ENCODE measurements around the gene SIRT5.
A peak's percentile ranks its signal among the peaks of the same experiment; 100 is the strongest.

The SIRT5 gene

GRCh38 chr6:13574571-13575376 lies at the start of gene SIRT5:
Gene SIRT5 (plus strand): TSS chr6:13574601. CDS start chr6:13584111, 9,510 bp downstream.
- DNase-seq: peak; percentile 87

DNA sequence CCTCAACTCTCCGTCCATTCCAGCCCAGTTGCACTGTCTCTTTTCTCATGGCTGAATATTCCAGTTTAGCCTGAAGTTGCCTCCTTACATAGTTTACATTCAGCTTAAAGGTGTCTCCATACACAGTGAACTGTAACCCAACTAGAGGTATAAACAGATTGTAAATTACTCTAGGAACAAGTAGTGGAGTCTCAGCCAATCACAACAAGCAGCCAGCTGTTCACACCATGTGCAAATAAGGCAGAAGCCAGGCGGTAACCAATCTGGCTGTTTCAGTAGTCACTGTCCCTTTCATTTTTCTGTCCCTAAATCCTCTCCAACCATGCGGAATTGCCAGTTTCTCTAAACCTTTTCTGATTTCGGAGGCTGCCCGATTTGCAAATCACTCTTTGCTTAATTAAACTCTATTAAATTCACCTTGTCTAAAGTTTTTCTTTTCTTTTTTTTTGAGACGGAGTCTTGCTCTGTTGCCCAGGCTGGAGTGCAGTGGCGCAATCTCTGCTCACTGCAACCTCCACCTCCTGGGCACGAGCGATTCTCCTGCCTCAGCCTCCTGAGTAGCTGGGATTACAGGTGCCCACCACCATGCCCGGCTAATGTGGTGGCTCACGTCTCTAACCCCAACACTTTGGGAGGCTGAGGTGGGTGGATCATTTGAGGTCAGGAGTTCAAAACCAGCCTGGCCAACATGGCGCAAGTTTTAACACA lies 49.4 kb upstream of the SIRT5 start:
- no peak for DNase-seq

DNA sequence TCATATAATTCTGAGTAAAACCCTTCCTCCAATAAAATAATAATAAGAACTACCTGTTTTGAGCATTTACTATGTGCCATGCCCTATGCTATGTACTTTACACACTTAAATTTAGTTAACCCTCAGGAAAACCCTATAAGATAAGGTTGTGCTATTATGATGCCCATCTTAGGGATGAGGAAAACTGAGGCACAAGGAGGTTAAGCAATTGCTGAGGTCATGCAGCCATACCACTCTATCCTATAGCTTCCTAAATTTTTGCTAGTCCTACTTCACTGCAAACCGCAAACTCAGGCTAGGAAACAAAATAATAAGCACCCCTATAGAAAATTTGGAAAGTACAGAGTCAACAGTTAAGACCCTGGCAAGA lies 48.1 kb upstream of the SIRT5 start:
- no peak for DNase-seq

GRCh38 chr6:13526727-13527670 lies 47.4 kb upstream of the SIRT5 start:
- peak; percentile 29 for DNase-seq

DNA sequence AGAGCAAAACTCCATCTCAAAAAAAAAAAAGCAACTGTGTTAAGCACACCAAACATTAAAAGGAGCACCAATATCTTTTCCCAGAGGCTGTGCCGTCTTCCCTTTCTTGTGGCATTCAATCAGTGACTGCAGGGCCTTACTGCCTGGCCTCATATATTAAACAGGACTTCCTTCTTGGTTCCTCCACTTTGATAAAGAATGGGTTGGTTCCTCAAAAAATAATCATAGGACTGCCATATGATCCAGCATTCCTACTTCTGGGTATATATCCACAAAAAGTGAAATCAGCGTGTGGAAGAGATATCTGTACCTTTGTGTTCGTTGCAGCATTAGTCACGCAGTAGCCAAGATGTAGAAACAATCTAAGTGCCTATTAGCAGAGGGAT lies 46.7 kb upstream of the SIRT5 start:
- no peak for DNase-seq

- no peak for DNase-seq
Observed at GRCh38 chr6:13528232-13528631, 46.2 kb upstream of the SIRT5 start.

DNA sequence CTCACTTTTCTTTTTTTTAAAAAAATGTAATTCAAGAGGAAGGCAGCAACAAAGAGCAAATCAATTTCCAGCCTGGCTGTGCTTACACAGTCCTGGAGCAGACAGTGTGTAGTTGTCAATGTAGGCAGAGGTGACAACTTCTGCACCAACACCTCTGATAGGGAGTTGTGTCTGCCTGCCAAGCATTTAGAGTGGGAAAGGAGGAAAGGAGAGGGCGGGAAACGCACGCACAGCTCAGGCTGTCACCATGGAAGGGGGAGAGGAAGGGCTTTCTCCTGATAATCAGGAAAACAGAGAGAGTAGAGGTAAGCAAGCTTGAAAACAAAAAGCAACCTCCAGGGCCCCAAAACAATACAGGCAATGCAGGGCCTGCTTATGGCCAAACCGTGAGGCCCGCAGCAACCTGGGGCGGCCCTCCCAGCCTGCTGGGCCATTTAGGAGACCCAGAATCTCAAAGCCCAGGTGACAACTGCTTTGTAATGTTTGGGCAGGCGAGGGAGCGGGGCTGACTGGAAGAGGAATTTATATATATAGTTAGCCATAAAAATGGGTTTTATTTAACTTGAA lies 45.5 kb upstream of the SIRT5 start:
- DNase-seq: no peak

DNA sequence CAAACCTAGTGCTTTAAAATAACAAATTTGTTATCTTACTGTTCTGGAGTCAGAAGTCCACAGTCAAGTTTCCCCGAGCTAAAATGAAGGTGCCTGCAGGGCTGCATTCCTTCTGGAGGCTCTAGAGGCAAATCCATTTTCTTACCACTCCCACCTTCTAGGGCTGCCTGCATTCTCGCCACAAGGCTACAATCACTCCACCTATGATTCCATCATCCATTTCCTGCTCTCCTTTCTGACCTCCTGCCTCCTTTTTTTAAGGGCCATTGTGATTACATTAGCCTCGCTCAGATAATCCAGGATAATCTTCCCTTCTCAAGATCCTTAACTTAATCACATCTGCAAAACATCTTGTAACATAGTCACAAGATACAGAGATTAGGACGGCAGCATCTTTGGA lies 42.4 kb upstream of the SIRT5 start:
- DNase-seq: no peak

DNA sequence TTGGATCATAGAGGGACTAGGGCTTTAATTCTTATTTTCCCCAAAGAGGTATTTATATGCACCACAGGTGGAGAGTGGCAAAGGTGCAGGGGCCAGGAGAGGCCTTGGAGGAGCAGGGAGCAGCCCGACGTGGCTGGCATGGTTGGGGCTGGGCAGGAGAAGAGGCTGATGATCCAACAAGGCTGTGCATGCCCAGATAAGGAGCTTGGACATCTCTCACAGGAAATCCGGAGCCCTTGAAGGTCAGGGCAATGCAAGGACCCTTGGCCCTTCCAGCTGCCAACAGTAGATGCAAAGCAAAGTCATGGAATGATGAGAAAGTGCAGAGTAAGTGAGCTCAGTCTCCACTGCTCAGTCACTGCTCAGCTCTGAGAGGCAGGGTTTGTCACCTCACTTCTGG lies 39.9 kb upstream of the SIRT5 start:
- no peak for DNase-seq

- DNase-seq: no peak
Observed at GRCh38 chr6:13535306-13535705, 39.1 kb upstream of the SIRT5 start.

DNA sequence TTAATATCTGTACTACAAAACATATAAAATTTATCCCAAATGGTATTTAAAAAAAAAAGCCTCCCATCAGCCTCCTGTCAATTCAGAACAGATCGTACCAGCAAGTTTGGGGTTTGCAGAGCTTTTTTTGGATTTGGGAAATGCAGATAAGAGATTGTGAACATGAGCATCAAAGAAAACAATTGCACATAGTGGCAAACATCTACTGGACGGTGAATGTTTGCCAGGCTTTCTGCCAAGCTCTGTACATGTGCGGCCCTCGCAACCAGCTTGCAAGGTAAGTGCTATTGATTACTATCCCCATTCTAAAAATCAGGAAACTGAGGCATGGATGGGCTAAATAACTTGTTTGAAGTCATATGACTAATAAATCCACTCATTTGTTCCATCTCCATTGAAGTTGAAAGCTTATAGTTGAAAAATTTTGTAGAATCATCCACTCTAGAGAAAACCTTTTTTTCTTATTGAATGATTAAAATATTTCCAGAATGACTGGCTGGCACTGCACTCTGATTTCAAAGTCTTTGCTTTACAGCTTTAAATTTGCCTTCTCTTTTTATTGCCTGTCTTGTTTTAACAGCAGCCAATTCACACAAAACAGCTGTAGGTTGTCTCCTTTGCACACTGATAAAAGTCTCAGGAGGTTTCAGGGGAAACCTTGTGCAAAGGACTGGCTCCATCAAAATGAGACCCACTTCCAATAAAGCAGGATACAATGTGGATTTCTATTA lies 37.4 kb upstream of the SIRT5 start:
- no peak for DNase-seq

DNA sequence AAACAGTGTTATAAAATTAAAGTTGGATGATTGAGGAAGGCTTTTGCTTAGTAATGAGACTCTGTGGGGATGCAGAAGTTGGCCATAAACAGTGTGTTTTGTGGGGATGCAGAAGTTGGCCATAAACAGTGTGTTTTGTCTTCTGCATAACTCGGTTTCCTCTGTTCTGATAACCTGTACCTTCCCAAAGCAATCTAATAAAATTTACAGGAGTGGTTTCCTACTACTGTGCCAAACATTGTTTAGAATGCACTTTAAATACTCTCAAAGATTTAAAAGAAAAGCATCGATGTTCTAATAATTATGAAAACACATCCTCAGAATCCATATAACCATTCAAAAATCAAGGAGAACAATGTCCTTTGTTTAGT lies 36.9 kb upstream of the SIRT5 start:
- DNase-seq: no peak

DNA sequence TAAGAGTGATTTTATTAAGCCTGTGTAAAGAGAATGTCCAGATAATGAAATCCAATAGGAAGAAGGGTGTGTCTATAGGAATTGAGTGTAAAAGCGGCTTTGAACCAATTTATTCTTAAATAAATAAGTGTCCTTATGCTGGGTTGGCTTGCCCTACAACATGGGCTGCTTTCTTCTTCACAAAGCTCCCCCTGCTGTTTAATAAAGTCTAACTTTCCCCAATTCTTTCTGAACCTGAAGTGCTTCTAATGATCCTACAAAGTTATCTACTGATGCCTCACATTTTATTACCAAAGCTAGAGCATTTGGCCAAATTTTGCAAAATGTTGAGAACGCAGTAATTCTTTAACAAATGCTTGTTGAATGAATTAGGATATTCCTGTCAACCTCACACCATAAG lies 36.3 kb upstream of the SIRT5 start:
- DNase-seq: no peak

DNA sequence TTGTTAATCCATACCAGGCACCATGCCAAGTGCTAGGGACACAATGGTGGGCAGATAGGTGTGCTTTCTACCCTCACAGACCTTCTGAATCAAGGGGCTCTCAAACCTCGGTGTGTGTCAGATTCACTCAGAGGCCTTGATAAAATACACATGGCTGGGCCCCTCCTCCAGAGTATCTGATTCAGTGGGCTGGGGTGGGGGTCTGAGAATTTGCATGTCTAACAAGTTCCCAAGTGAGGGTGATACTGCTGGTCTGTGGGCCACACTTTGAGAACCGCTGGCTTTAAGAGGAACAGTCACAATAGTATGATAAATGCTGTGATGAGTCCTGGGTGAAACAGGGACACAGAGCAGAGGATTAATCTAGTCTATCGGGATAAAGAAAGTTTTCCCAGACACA lies 35.8 kb upstream of the SIRT5 start:
- DNase-seq: no peak

GRCh38 chr6:13539572-13539971 lies 34.8 kb upstream of the SIRT5 start:
- DNase-seq: no peak

DNA sequence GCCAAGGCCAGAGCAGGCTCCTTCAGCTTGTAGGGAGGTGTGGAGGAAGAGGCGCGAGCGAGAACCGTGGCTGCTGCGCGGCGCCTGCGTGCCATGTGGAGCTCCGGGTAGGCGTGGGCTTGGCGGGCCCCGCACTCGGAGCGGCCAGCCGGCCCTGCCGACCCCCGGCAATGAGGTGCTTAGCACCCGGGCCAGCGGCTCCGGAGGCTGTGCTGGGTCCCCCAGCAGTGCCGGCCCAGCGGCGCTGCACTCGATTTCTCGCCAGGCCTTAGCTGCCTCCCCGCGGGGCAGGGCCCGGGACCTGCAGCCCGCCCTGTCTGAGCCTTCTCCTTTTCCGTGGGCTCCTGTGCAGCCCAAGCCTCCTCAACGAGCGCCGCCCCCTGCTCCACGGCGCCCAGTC lies 32.9 kb upstream of the SIRT5 start:
- no peak for DNase-seq

DNA sequence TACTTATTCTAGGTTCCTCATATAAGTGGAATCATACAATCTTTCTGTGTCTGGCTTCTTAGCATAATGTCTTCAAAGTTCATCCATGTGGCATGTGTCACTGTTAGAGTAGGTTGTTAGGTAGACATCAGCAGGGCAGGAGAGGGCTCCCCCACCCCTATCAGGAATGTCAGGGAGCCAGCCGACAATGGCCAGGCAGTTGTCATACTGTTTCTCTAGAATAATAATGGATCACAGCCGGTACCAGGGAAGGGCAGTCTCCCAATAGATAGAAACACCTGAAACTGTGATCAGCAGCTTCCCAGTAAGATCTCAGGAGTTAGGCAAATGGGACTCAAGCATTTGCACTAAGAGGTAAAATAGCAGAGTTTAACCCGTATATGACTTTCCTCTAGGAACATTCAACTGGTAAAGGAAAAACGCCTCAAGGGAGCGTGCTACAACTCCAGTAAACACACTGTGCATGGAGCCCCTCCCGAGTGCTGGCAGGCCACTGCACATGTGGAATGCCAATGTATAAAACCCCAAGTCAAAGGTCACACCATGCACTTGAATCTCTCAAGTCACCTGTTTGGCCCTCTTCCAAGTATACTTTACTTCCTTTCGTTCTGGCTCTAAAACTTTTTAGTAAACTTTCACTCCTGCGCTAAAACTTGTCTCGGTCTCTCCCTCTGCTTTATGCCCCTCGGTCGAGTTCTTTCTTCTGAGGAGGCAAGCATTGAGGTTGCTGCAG lies 29.8 kb upstream of the SIRT5 start:
- no peak for DNase-seq

GRCh38 chr6:13545885-13546284 lies 28.5 kb upstream of the SIRT5 start:
- DNase-seq: no peak

GRCh38 chr6:13548500-13549210 lies 25.7 kb upstream of the SIRT5 start:
- no peak for DNase-seq

GRCh38 chr6:13550656-13551055 lies 23.7 kb upstream of the SIRT5 start:
- no peak for DNase-seq

DNA sequence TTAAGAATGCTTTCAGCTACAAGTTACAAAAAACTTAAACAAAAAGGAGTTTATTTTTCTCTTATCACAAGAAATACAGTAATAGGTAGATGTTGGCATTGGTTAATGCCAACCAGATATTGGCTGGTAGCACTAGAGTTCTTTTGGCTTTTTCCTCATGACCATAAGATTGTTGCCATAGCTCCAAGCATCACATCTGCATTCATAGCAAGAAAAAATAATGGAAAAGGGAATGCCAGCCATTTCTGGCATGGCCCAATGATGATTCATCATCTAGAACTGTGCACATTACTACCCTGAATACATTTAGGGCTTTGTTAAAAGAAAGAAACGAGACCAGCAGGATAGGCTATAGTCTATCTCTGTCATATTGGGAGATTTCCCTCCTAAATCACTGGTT lies 20.8 kb upstream of the SIRT5 start:
- no peak for DNase-seq

Data from stimulated activated CD8-positive, alpha-beta memory T cell treated with anti-CD3 and anti-CD28 coated beads, Interleukin-4, amount 100 ng/mL, for 48 hours (primary cell).